OCI-LY1 (cell line): Measurements from ENCODE around the gene COA8.

Source experiments
- EZH2 ChIP-seq: fragments of 200-600 bp; sonication (generic), shearing (Covaris generic); IDR thresholded peaks from 2 replicates; pipeline ENCODE4 v1.8.0; 2017; ENCODE audit warnings: borderline replicate concordance, mixed run types, mild to moderate bottlenecking, antibody characterized with exemption, low read length, moderate library complexity, mixed read lengths
- TF ChIP-seq, protein P1 (sequence below): fragments of 200-600 bp; sonication (generic), shearing (Covaris generic); IDR thresholded peaks from 2 replicates; pipeline ENCODE4 v1.5.1; 2017; ENCODE audit warnings: mild to moderate bottlenecking, antibody characterized with exemption, low read length, moderate library complexity, mixed read lengths

DNA sequence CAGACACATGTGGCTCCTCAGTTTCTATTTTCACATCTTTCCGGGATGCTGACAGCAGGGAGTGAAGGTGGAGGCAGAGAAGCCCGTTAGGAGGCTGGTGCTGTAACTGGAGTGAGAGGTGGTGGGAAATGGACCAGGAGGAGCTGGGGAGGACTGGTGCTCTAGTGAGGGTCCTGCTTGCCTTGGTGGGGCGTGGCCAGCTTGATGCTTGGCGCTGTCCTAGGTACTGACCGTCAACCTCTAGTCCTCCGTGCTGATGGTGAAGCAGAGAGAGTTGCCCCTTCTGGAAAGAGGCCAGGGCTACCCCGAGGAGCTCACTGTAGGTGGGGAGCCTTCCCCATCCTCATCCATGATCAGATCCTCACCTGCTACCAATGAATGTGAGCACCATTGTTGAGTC lies 32.4 kb upstream of the COA8 start:
- TF ChIP-seq, protein P1, sequence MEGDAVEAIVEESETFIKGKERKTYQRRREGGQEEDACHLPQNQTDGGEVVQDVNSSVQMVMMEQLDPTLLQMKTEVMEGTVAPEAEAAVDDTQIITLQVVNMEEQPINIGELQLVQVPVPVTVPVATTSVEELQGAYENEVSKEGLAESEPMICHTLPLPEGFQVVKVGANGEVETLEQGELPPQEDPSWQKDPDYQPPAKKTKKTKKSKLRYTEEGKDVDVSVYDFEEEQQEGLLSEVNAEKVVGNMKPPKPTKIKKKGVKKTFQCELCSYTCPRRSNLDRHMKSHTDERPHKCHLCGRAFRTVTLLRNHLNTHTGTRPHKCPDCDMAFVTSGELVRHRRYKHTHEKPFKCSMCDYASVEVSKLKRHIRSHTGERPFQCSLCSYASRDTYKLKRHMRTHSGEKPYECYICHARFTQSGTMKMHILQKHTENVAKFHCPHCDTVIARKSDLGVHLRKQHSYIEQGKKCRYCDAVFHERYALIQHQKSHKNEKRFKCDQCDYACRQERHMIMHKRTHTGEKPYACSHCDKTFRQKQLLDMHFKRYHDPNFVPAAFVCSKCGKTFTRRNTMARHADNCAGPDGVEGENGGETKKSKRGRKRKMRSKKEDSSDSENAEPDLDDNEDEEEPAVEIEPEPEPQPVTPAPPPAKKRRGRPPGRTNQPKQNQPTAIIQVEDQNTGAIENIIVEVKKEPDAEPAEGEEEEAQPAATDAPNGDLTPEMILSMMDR: no peak
- no peak for TF ChIP-seq EZH2
